ENCODE measurements around the gene ADGRD1. TPM values are rescaled to one million over a fixed set of nuclear protein-coding genes. Genes with fewer than 3 reads are reported as not detected.
A peak's percentile ranks its signal among the peaks of the same experiment; 100 is the strongest.

Gene ADGRD1
- total and polyA plus RNA-seq, 2 of the 8 experiments (the other 6 are each of a cell fraction or from before 2014, with no cell fraction given), result 0.36 to 0.48 TPM

- Histone ChIP-seq H4K8ac (ENCODE audit: extremely low read depth, insufficient read depth, low read length) (peak overlapping the region; percentile 77; the same call in 1 of the 2 replicates), H2BK12ac (ENCODE audit: low read depth, low read length) (no peak overlapping the region), H3K4ac (replicated peaks; ENCODE audit: insufficient read length, low read depth, low read length) (no peak overlapping the region), H2AFZ (ENCODE audit: low read length) (no peak overlapping the region), H3K9ac (replicated peaks in 1 of 4; ENCODE audit: extremely low read depth in 1 of 4, low read depth in 3 of 4, low read length in 3 of 4) (no peak overlapping the region), H3K14ac (ENCODE audit: insufficient read length) (no peak overlapping the region), H3K23ac (ENCODE audit: insufficient read length) (no peak overlapping the region), H3K18ac (ENCODE audit: extremely low read depth, low read length) (no peak overlapping the region), H3K36me3 (ENCODE audit: control insufficient read depth in 2 of 4, insufficient read depth in 4 of 4, low read length in 3 of 4) (no peaks in the 10 kb centered on the region), H2BK20ac (ENCODE audit: low read length) (no peak overlapping the region), H2BK15ac (ENCODE audit: low read length) (no peak overlapping the region), H2BK5ac (ENCODE audit: low read depth, low read length) (no peak overlapping the region), H3K27me3 (replicated peaks in 1 of 4; ENCODE audit: control insufficient read depth in 3 of 4, extremely low read depth in 1 of 4, insufficient read depth in 3 of 4, low read length in 3 of 4) (no peaks in the 10 kb centered on the region; a peak in 1 of 7 replicates), H3K79me1 (ENCODE audit: low read depth, low read length) (no peaks in the 10 kb centered on the region), H2BK120ac (replicated peaks; ENCODE audit: low read depth, low read length) (no peak overlapping the region), H4K20me1 (replicated peaks in 1 of 2; ENCODE audit: control insufficient read depth in 1 of 2, insufficient read depth in 2 of 2, low read length in 2 of 2) (no peaks in the 10 kb centered on the region), H4K5ac (ENCODE audit: insufficient read length, low read depth, low read length) (no peak overlapping the region), H3K4me3 (ENCODE audit: extremely low read depth in 1 of 4, insufficient read depth in 2 of 4, low read depth in 3 of 4, low read length in 4 of 4) (no peak overlapping the region), H3K4me2 (ENCODE audit: insufficient read depth in 1 of 2, low read depth in 2 of 2, low read length in 2 of 2) (no peak overlapping the region), H4K91ac (replicated peaks; ENCODE audit: insufficient read length, low read length) (no peak overlapping the region), H3K4me1 (replicated peaks in 1 of 4; ENCODE audit: control insufficient read depth in 3 of 4, insufficient read depth in 4 of 4, low read length in 3 of 4) (no peaks in the 10 kb centered on the region), H3K79me2 (ENCODE audit: control insufficient read depth in 1 of 2, insufficient read depth in 2 of 2, low read length in 2 of 2) (no peaks in the 10 kb centered on the region), H3K56ac (replicated peaks; ENCODE audit: insufficient read length, low read depth, low read length) (no peak overlapping the region), H2AK5ac (ENCODE audit: low read depth, low read length) (no peak overlapping the region), H3K23me2 (ENCODE audit: low read depth, low read length) (no peaks in the 10 kb centered on the region), H3K9me3 (ENCODE audit: insufficient read depth in 2 of 2, low read depth in 1 of 2, low read length in 1 of 2) (no peaks in the 10 kb centered on the region), H3K27ac (ENCODE audit: low read depth, low read length) (no peak overlapping the region)
- 78% methylated on average over 5 of the region's 5 CpGs; no CpG with 5 or more reads in 1 of the 2 experiments for WGBS, 2 experiments (ENCODE audit: extremely low coverage in 1 of 2, insufficient coverage in 1 of 2, insufficient read length in 1 of 2, insufficient replicate concordance in 2 of 2, low coverage in 1 of 2, low lambda C conversion rate in 2 of 2, missing lambda C conversion rate in 1 of 2)
- TF ChIP-seq MAFK (IDR thresholded peaks at IDR 0.05; ENCODE audit: low read depth, low read length) (no peak), BACH1 (IDR thresholded peaks at IDR 0.05; ENCODE audit: low read length) (no peak), YY1 (IDR thresholded peaks at IDR 0.05; ENCODE audit: low read depth, low read length) (no peak)
- ChIA-PET POLR2A (ENCODE audit: partially characterized antibody) (no interaction called here), CTCF (ENCODE audit: partially characterized antibody) (interaction anchor here (0.6 to 2.1 kb wide), 6 partner anchors 8 to 252 kb away, joined by 3 to 4 read pairs (median 3); no protein-coding TSS in a partner anchor)
- no peak for DNase-seq (ENCODE audit: low read depth in 1 of 2, low spot score in 2 of 2)
- no peak for FAIRE-seq
Observed at GRCh38 chr12:131093604-131093955, 139.9 kb downstream of the ADGRD1 start.

Measured in H1 (cell line).